HFFc6 (cell line): ENCODE measurements around the gene MAPK12. TPM values are rescaled to one million over a fixed set of nuclear protein-coding genes. Genes with fewer than 3 reads are reported as not detected.

Source experiments
- DNase-seq: peaks from one replicate; pipeline ENCODE4 v3.0.0-alpha.2; 2018
- H3K27ac Mint-ChIP-seq: 2 replicates; pipeline ENCODE4 v1.8.0; 2020; ENCODE audit warnings: mild to moderate bottlenecking, mixed read lengths
- H3K27me3 Mint-ChIP-seq: 2 replicates; pipeline ENCODE4 v1.8.0; 2021; ENCODE audit warnings: mild to moderate bottlenecking, moderate library complexity, mixed read lengths; ENCODE audit not compliant: insufficient read depth
- H3K36me3 Mint-ChIP-seq: 2 replicates; pipeline ENCODE4 v1.8.0; 2021; ENCODE audit warnings: low read depth, mixed read lengths
- H3K4me1 Mint-ChIP-seq: 2 replicates; pipeline ENCODE4 v1.8.0; 2020; ENCODE audit warnings: low read depth, mixed read lengths
- H3K4me3 Mint-ChIP-seq: 2 replicates; pipeline ENCODE4 v1.8.0; 2020; ENCODE audit warnings: mild to moderate bottlenecking, moderate library complexity, mixed read lengths
- H3K9me3 Mint-ChIP-seq: 2 replicates; pipeline ENCODE4 v1.8.0; 2020; ENCODE audit warnings: mild to moderate bottlenecking, mixed read lengths
- CTCF ChIP-seq: fragments of 200-600 bp; sonication (generic); IDR thresholded peaks from 2 replicates; pipeline ENCODE4 v1.5.0; 2021; ENCODE audit warnings: antibody characterized with exemption, mild to moderate bottlenecking
- total RNA-seq, 6 experiments: library from RNA; stranded (reverse); fragmentation: NEBNext Ultra II Directional; extraction: Animal tissue kit (Norgen Biotek cat#: 25700); gene quantifications; 2 replicates in 1 of 6; 3 replicates in 5 of 6; pipeline ENCODE4 v1.2.3, GENCODE V29; 2021

The MAPK12 gene
- total RNA-seq, 6 experiments from 2014 or later = 31.4 to 39.5 (median 34.1) TPM

- TF ChIP-seq CTCF = no peak
- peaks cover 6% of the 10 kb centered on the region; the same call in 1 of the 2 replicates for H3K36me3 Mint-ChIP-seq
- H3K4me3 Mint-ChIP-seq = no peak overlapping the region; the same call in 1 of the 2 replicates
- H3K27ac Mint-ChIP-seq = peak overlapping the region; percentile 63
- H3K4me1 Mint-ChIP-seq = peaks cover 48% of the 10 kb centered on the region
- no peak for DNase-seq
- H3K9me3 Mint-ChIP-seq = no peaks in the 10 kb centered on the region
- peaks cover 2% of the 10 kb centered on the region for H3K27me3 Mint-ChIP-seq
These were observed 36.2 kb upstream of the MAPK12 start for GRCh38 chr22:50297510-50298265.

- no peak for TF ChIP-seq CTCF
- H3K27ac Mint-ChIP-seq = peak overlapping the region; percentile 63; the same call in 1 of the 2 replicates
- no peak overlapping the region for H3K4me3 Mint-ChIP-seq
- no peak for DNase-seq
- H3K36me3 Mint-ChIP-seq = peaks cover 9% of the 10 kb centered on the region; the same call in 1 of the 2 replicates
- peaks cover 48% of the 10 kb centered on the region for H3K4me1 Mint-ChIP-seq
- H3K27me3 Mint-ChIP-seq = peaks cover 6% of the 10 kb centered on the region; the same call in 1 of the 2 replicates
- no peaks in the 10 kb centered on the region for H3K9me3 Mint-ChIP-seq
These were observed 35.4 kb upstream of the MAPK12 start for GRCh38 chr22:50296658-50297490.

- Mint-ChIP-seq H3K27me3 (peaks cover 6% of the 10 kb centered on the region; the same call in 1 of the 2 replicates), H3K36me3 (peaks cover 9% of the 10 kb centered on the region; the same call in 1 of the 2 replicates), H3K9me3 (no peaks in the 10 kb centered on the region), H3K27ac (peak overlapping the region; percentile 72), H3K4me3 (no peak overlapping the region; the same call in 1 of the 2 replicates), H3K4me1 (peaks cover 38% of the 10 kb centered on the region)
- no peak for TF ChIP-seq CTCF
- no peak for DNase-seq
These were observed 32.8 kb upstream of the MAPK12 start for GRCh38 chr22:50294319-50294656.

- TF ChIP-seq CTCF = no peak
- no peak overlapping the region for H3K4me3 Mint-ChIP-seq
- no peaks in the 10 kb centered on the region for H3K9me3 Mint-ChIP-seq
- H3K27ac Mint-ChIP-seq = peak overlapping the region; percentile 72
- peaks cover 6% of the 10 kb centered on the region; the same call in 1 of the 2 replicates for H3K27me3 Mint-ChIP-seq
- peak; percentile 71 for DNase-seq
- peaks cover 38% of the 10 kb centered on the region for H3K4me1 Mint-ChIP-seq
- peaks cover 9% of the 10 kb centered on the region; the same call in 1 of the 2 replicates for H3K36me3 Mint-ChIP-seq
These were observed 32.2 kb upstream of the MAPK12 start for GRCh38 chr22:50293441-50294318.
